CD4-positive, alpha-beta memory T cell (primary cell): ENCODE measurements around the gene PCMT1. TPM values are rescaled to one million over a fixed set of nuclear protein-coding genes. Genes with fewer than 3 reads are reported as not detected.

Experiments used
- CTCF ChIA-PET: fragments of 350-600 bp; sonication (Branson Sonifier 250); formaldehyde crosslinking; loops from one replicate; lab custom pipeline; 2021; ENCODE audit warnings: inconsistent platforms; ENCODE audit not compliant: partially characterized antibody; lab: Charles Lee
- POLR2A ChIA-PET: fragments of 350-600 bp; sonication (Branson Sonifier 250); formaldehyde crosslinking; loops from one replicate; lab custom pipeline; 2021; ENCODE audit not compliant: partially characterized antibody; lab: Charles Lee
- DNase-seq, 5 donors: peaks; one replicate each; pipeline versions ENCODE4 v3.0.0 to v3.0.0-alpha.2; 2020 to 2022; ENCODE audit warnings: mixed read lengths in 1 of 5
- H3K27ac ChIP-seq: one replicate; pipeline ENCODE4 v1.7.0; 2013; ENCODE audit warnings: low read depth, low read length
- H3K27me3 ChIP-seq: 2 replicates; pipeline ENCODE4 v1.7.0; 2013; ENCODE audit warnings: mild to moderate bottlenecking, low read length, moderate library complexity; ENCODE audit not compliant: insufficient read depth
- H3K36me3 ChIP-seq: 2 replicates; pipeline ENCODE4 v1.7.0; 2013; ENCODE audit warnings: mild to moderate bottlenecking, low read length, moderate library complexity; ENCODE audit not compliant: insufficient read depth
- H3K4me1 ChIP-seq: 2 replicates; pipeline ENCODE4 v1.7.0; 2013; ENCODE audit warnings: mild to moderate bottlenecking, low read length, moderate library complexity; ENCODE audit not compliant: insufficient read depth
- H3K4me3 ChIP-seq, 2 donors: one replicate each; pipeline ENCODE4 v1.7.0; 2013; ENCODE audit warnings: low read length in 2 of 2, mild to moderate bottlenecking in 1 of 2
- H3K9me3 ChIP-seq, 2 donors: one replicate each; pipeline ENCODE4 v1.7.0; 2013; ENCODE audit warnings: low read length in 2 of 2, control low read depth in 1 of 2; ENCODE audit not compliant: control insufficient read depth in 1 of 2
- H3K27ac Mint-ChIP-seq, 7 donors: one replicate each; pipeline ENCODE4 v1.8.0; 2020 to 2021; ENCODE audit warnings: mixed read lengths in 7 of 7, mild to moderate bottlenecking in 6 of 7, inconsistent platforms in 3 of 7, moderate library complexity in 3 of 7
- H3K27me3 Mint-ChIP-seq, 2 donors: one replicate each; pipeline ENCODE4 v1.8.0; 2020 to 2021; ENCODE audit warnings: mixed read lengths in 2 of 2
- H3K36me3 Mint-ChIP-seq, 2 donors: one replicate each; pipeline ENCODE4 v1.8.0; 2020 to 2021; ENCODE audit warnings: mixed read lengths in 2 of 2, inconsistent platforms in 1 of 2, mild to moderate bottlenecking in 1 of 2
- H3K4me1 Mint-ChIP-seq, 4 donors: one replicate each; pipeline ENCODE4 v1.8.0; 2020 to 2021; ENCODE audit warnings: mixed read lengths in 4 of 4, mild to moderate bottlenecking in 1 of 4
- H3K4me3 Mint-ChIP-seq, 8 donors: one replicate each; pipeline ENCODE4 v1.8.0; 2020 to 2021; ENCODE audit warnings: mixed read lengths in 8 of 8, mild to moderate bottlenecking in 7 of 8, moderate library complexity in 6 of 8, inconsistent platforms in 3 of 8
- H3K9me3 Mint-ChIP-seq, 8 donors: one replicate each; pipeline ENCODE4 v1.8.0; 2020 to 2021; ENCODE audit warnings: mixed read lengths in 8 of 8, mild to moderate bottlenecking in 5 of 8, inconsistent platforms in 3 of 8, moderate library complexity in 1 of 8
- intact Hi-C: fragments of 100-400 bp; cut with micrococcal nuclease; formaldehyde crosslinking; loops from one replicate; pipeline ENCODE4 v1.15.1; 2023
- polyA plus RNA-seq, 2 donors: library from polyadenylated mRNA; unstranded; fragments of 300-500 nt; fragmentation: Illumina TruSeq; gene quantifications; one replicate each; pipeline ENCODE4 v1.2.3, GENCODE V29; 2021
- total RNA-seq, 2 experiments: library from RNA; stranded (reverse); gene quantifications; one replicate each; pipeline ENCODE4 v1.2.3, GENCODE V29; 2021

PCMT1 gene
- total and polyA plus RNA-seq, 4 experiments from 2014 or later, result 50.8 to 196 (median 100) TPM

- peaks cover 0 to 1% (median 0%) of the 10 kb centered on the region in 4 donors for H3K4me1 Mint-ChIP-seq
- Histone ChIP-seq H3K9me3 (no peaks in the 10 kb centered on the region), H3K4me3 (no peak overlapping the region), H3K27me3 (no peaks in the 10 kb centered on the region), H3K36me3 (no peaks in the 10 kb centered on the region), H3K27ac (no peak overlapping the region), H3K4me1 (no peaks in the 10 kb centered on the region)
- H3K36me3 Mint-ChIP-seq, result no peaks in the 10 kb centered on the region
- CTCF ChIA-PET, result interaction anchor here (1.6 to 2.8 kb wide), 2 partner anchors 9 to 11 kb away, joined by 5 to 11 read pairs; no protein-coding TSS in a partner anchor
- peaks cover 0 to 1% of the 10 kb centered on the region in 2 donors for H3K27me3 Mint-ChIP-seq
- POLR2A ChIA-PET, result no interaction called here
- no peak for DNase-seq
- no peak overlapping the region for H3K4me3 Mint-ChIP-seq
- H3K27ac Mint-ChIP-seq, result no peak overlapping the region
- no peaks in the 10 kb centered on the region for H3K9me3 Mint-ChIP-seq
- intact Hi-C loops, result no loop called here
These were observed 75.8 kb downstream of the PCMT1 start for GRCh38 chr6:149825292-149825691.

GRCh38 chr6:149830731-149831307 lies 81.3 kb downstream of the PCMT1 start:
- Mint-ChIP-seq H3K27me3 (no peaks in the 10 kb centered on the region), H3K4me3 (no peak overlapping the region), H3K36me3 (no peaks in the 10 kb centered on the region), H3K9me3 (no peaks in the 10 kb centered on the region), H3K4me1 (peaks cover 0 to 4% (median 2%) of the 10 kb centered on the region in 4 donors), H3K27ac (no peak overlapping the region)
- H3K9me3 ChIP-seq, result no peaks in the 10 kb centered on the region
- H3K27me3 ChIP-seq, result no peaks in the 10 kb centered on the region
- H3K36me3 ChIP-seq, result no peaks in the 10 kb centered on the region
- intact Hi-C loops, result no loop called here
- H3K27ac ChIP-seq, result no peak overlapping the region
- no peak for DNase-seq
- ChIA-PET POLR2A (no interaction called here), CTCF (interaction anchor here (1.0 to 2.3 kb wide), 7 partner anchors 9 to 186 kb away, joined by 3 to 10 read pairs (median 4); no protein-coding TSS in a partner anchor)
- H3K4me3 ChIP-seq, result no peak overlapping the region
- H3K4me1 ChIP-seq, result peaks cover 3% of the 10 kb centered on the region

DNA sequence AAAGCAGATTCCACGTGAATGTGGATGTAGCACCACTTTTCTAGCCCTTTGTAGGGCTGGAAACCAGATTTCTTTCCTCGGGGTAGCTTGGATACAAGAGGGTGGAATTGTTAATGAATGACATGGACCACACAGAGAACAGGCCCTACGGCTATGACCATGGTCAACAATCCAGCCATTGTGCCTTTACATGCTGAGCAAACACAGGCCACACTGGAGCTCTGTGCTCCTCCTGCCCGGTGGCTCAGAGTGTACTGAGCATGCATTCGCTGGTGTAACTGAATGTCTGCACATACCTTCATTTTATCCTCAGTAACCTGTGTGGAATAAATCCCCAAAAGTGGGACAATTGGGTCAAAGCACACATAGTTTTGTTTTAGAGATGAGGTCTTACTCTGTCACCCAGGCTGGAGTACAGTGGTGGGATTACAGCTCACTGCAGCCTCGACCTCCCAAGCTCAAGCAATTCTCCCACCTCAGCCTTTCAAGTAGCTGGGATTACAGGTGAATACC lies 81.8 kb downstream of the PCMT1 start:
- no peaks in the 10 kb centered on the region for H3K27me3 ChIP-seq
- intact Hi-C loops, result no loop called here
- no peak overlapping the region for H3K4me3 Mint-ChIP-seq
- H3K36me3 ChIP-seq, result no peaks in the 10 kb centered on the region
- ChIA-PET CTCF (interaction anchor here (1.0 to 2.3 kb wide), 5 partner anchors 8 to 185 kb away, joined by 3 to 10 read pairs (median 4); no protein-coding TSS in a partner anchor), POLR2A (no interaction called here)
- no peaks in the 10 kb centered on the region for H3K9me3 Mint-ChIP-seq
- no peak overlapping the region for H3K27ac ChIP-seq
- peaks cover 0 to 4% (median 2%) of the 10 kb centered on the region in 4 donors for H3K4me1 Mint-ChIP-seq
- no peak overlapping the region for H3K27ac Mint-ChIP-seq
- H3K27me3 Mint-ChIP-seq, result no peaks in the 10 kb centered on the region
- no peak overlapping the region for H3K4me3 ChIP-seq
- DNase-seq, result no peak
- H3K9me3 ChIP-seq, result no peaks in the 10 kb centered on the region
- no peaks in the 10 kb centered on the region for H3K36me3 Mint-ChIP-seq
- H3K4me1 ChIP-seq, result peaks cover 3% of the 10 kb centered on the region

DNA sequence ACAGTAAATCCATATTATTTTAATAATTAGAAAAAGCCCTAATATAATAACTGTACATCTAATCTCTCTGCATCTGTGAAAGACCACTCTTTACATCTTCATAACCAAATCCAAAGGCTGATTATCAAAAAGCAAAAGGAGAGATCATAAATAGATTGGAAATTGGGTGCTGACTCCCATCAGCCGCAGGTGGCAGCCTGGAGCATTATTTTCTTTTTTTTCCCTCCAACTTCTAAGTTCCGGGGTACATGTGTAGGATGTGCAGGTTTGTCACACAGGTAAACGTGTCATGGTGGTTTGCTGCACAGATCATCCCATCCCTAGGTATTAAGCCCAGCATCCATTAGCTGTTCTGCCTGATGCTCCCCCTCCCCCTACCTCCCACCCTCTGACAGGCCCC lies 84.1 kb downstream of the PCMT1 start:
- Histone ChIP-seq H3K27me3 (no peaks in the 10 kb centered on the region), H3K4me1 (peaks cover 3% of the 10 kb centered on the region), H3K9me3 (no peaks in the 10 kb centered on the region), H3K4me3 (no peak overlapping the region), H3K36me3 (no peaks in the 10 kb centered on the region), H3K27ac (no peak overlapping the region)
- DNase-seq, result no peak
- Mint-ChIP-seq H3K4me3 (no peak overlapping the region), H3K9me3 (no peaks in the 10 kb centered on the region), H3K27me3 (no peaks in the 10 kb centered on the region), H3K4me1 (peaks cover 0 to 4% (median 2%) of the 10 kb centered on the region in 4 donors), H3K36me3 (no peaks in the 10 kb centered on the region), H3K27ac (no peak overlapping the region)
- intact Hi-C loops, result loop anchor here (1.0 to 2.0 kb wide), 5 partner anchors 32 to 561 kb away; no protein-coding TSS in a partner anchor
- ChIA-PET CTCF (interaction anchor here (1.0 to 1.8 kb wide), 4 partner anchors 9 to 123 kb away, joined by 4 to 7 read pairs (median 5); no protein-coding TSS in a partner anchor), POLR2A (no interaction called here)

GRCh38 chr6:149834513-149835481 lies 85.3 kb downstream of the PCMT1 start:
- peak; percentile 69 to 78 (median 70) for DNase-seq
- Mint-ChIP-seq H3K36me3 (no peaks in the 10 kb centered on the region), H3K4me1 (peaks cover 0 to 4% (median 2%) of the 10 kb centered on the region in 4 donors), H3K4me3 (no peak overlapping the region), H3K27ac (no peak overlapping the region), H3K9me3 (no peaks in the 10 kb centered on the region), H3K27me3 (peaks cover 0 to 2% of the 10 kb centered on the region in 2 donors)
- H3K9me3 ChIP-seq, result no peaks in the 10 kb centered on the region
- no peak overlapping the region for H3K27ac ChIP-seq
- H3K4me3 ChIP-seq, result no peak overlapping the region
- intact Hi-C loops, result loop anchor here (1.0 to 2.0 kb wide), 5 partner anchors 31 to 560 kb away; no protein-coding TSS in a partner anchor
- H3K36me3 ChIP-seq, result no peaks in the 10 kb centered on the region
- POLR2A ChIA-PET, result no interaction called here
- H3K27me3 ChIP-seq, result no peaks in the 10 kb centered on the region
- CTCF ChIA-PET, result interaction anchor here (0.7 to 3.2 kb wide), 21 partner anchors 9 to 236 kb away, joined by 3 to 18 read pairs (median 4); no protein-coding TSS in a partner anchor
- H3K4me1 ChIP-seq, result peaks cover 3% of the 10 kb centered on the region

DNA sequence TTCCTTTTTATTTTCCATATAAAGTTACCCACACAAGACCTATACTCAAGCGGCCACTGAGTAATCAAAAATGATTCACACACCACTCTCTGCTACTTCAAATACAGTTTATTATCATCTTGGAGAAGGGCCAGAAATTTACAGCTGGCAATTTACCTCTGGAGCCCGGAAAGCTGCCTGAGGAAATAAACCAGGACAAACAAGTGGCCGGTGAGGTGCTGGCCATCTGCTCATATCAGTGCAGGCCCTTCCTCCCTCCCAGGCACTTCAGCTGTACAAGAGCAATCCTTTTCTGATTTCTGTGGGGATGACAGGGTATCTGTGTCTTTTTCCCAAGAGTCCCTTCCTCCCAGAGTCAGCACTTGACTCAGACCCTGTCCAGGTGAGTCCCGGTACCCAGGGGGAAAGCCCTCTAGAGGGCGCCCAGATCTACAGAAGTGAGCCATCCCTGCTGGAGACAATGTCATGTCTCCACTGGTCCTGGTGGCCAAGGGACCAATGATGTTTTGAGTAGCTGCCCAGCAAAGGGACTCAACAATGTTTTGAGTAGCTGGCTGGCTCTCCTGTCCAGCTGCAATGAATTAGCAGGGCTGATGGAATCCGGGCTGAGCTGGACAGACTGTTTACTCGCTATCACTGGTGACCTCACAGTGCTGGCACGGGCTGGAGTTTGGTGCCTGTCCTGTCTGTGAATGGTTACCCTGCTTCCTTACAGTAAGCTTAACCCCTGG lies 91.0 kb downstream of the PCMT1 start:
- no peaks in the 10 kb centered on the region for H3K4me1 Mint-ChIP-seq
- Histone ChIP-seq H3K27ac (no peak overlapping the region), H3K4me3 (no peak overlapping the region), H3K9me3 (no peaks in the 10 kb centered on the region), H3K36me3 (no peaks in the 10 kb centered on the region), H3K4me1 (no peaks in the 10 kb centered on the region), H3K27me3 (no peaks in the 10 kb centered on the region)
- CTCF ChIA-PET, result interaction anchor here (0.7 to 3.2 kb wide), 12 partner anchors 9 to 297 kb away, joined by 3 to 12 read pairs (median 4); partner anchors contain the start of gene LRP11
- intact Hi-C loops, result loop anchor here (1.0 kb wide), 1 partner anchor 24 kb away; the partner anchor contains the start of gene LRP11
- no peaks in the 10 kb centered on the region for H3K36me3 Mint-ChIP-seq
- H3K27me3 Mint-ChIP-seq, result peaks cover 0 to 2% of the 10 kb centered on the region in 2 donors
- peak overlapping the region in 1 of 7 donors; percentile 19 for H3K27ac Mint-ChIP-seq
- DNase-seq, result peak in 3 of 5 donors; percentile 11 to 15 (median 14)
- no peak overlapping the region for H3K4me3 Mint-ChIP-seq
- H3K9me3 Mint-ChIP-seq, result no peaks in the 10 kb centered on the region
- POLR2A ChIA-PET, result no interaction called here
